Stimulated activated CD8-positive, alpha-beta memory T cell treated with anti-CD3 and anti-CD28 coated beads, Interleukin-2, amount 100 ng/mL, for 1 hour (primary cell): ENCODE results near the gene RBM23.
"Not testable (repeated sequence)": the region's sequence is repeated elsewhere in the genome, so short reads cannot be mapped to it uniquely, and the experiment has no call there.

Source experiments
- DNase-seq, 2 donors: peaks; one replicate each; pipeline ENCODE4 v3.0.0-alpha.2; 2020; ENCODE audit warnings: low read depth in 2 of 2

Gene RBM23

GRCh38 chr14:22865424-22866405, 53.2 kb downstream of the RBM23 start:
- no peak for DNase-seq

DNA sequence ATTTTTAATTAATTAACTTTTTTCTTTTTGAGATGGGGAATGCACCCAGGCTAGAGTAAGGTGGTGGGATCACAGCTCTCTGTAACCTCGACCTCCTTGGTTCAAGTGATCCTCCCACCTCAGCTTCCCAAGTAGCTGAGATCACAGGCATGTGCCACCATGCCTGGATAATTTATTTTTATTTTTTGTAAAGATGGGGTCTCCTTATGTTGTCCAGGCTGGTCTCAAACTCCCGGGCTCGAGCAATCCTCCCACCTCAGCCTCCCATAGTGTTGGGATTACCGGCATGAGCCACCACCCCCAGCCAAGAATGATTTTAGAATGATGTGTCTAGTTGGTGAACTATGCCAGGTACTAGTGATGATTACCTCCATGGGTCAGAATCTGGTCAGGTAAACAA, 54.0 kb downstream of the RBM23 start:
- no peak for DNase-seq

DNA sequence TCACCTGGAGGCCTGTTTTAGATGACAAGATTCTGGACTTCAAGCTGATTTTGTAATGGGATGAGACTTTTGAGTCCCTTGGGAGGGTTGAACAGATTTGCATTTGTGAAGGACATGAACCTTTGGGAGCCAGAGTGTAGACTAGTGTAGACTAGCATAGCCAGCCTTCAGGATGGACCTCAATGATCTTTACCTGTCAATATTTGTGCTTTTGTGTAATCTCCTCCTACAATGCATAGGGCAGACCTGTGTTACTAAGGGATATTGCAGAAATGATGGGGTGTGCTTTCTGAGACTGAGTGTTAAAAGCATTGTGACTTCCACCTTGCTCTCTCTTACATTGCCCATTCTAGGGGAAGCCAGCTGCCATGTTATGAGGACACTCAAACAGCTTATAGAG, 57.3 kb downstream of the RBM23 start:
- DNase-seq = no peak

DNA sequence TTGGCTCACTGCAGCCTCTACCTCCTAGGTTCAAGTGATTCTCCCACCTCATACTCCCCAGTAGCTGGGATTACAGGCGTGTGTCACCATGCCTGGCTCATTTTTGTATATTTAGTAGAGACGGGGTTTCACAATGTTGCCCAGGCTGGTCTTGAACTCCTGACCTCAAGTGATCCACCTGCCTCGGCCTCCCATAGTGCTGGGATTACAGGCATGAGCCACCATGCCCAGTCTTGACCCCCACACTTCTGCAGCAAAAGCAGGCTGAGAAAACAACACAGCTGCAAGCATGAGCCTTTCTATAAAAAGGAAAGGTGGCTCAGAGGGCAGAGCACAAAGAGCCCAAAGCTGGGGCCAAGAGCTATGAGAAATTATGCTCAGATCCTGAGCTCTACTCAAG, 58.6 kb downstream of the RBM23 start:
- not testable (repeated sequence) for DNase-seq

DNA sequence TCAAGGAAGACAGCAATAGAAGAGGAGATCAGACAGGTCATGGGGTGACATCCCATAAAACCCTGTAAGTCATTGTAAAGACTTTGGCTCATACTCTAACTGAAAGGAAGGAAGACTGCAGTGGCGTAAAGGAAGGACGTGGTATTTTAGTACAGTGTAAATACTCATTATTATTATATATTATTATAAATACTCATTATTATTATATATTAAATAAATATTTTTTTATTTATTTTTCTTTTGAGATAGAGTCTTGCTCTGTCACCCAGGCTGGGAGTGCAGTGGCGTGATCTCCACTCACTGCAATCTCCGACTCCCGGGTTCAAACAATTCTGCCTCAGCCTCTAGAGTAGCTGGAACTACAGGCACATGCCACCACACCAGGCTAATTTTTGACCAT, 62.5 kb downstream of the RBM23 start:
- no peak for DNase-seq

DNA sequence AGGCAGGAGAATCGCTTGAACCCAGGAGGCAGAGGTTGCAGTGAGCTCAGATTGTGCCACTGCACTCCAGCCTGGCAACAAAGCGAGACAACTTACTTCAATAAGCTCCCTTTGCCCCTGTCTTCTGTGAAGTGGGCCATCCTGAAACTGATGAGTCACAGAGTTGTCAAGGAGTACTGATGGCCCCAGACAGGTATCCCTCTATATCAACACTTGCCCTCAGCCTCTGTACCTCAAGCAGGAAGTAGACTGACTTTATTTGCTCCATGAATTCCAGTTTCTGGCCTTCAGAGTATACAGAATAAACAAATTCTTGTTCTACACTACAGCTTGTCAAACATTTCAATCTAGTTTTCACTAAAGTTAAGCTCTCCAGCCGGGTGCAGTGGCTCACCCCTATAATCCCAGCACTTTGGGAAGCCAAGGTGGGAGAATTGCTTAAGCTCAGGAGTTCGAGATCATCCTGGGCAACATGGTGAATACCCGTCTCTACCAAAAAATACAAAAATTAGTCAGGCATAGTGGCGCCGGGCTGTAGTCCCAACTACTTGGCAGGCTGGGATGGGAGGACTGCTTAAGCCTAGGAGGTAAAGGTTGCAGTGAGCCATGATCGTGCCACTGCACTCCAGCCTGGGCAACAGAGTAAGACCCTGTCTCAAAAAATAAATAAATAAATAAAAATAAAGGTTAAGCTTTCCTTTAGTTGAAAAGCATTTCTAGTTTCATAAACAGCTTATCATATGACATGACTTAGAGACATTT, 63.8 kb downstream of the RBM23 start:
- DNase-seq = no peak

- not testable (repeated sequence) for DNase-seq
Observed at GRCh38 chr14:22854296-22854695, 64.7 kb downstream of the RBM23 start.

GRCh38 chr14:22852940-22853767, 65.8 kb downstream of the RBM23 start:
- DNase-seq = peak; percentile 86

- no peak for DNase-seq
Observed at GRCh38 chr14:22852599-22852939, 66.4 kb downstream of the RBM23 start.

DNA sequence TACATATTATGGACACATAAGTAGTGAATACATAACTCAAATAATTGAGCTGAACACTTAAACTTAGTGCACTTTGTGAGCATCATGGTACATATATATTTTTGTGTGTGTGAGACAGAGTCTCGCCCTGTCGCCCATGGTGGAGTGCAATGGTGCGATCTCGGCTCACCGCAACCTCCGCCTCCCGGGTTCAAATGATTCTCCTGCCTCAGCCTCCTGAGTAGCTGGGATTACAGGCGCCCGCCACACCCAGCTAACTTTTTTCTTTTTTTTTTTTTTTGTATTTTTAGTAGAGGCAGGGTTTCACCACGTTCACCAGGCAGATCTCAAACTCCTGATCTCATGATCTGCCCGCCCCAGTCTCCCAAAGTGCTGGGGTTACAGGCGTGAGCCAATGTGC, 66.8 kb downstream of the RBM23 start:
- not testable (repeated sequence) for DNase-seq

GRCh38 chr14:22850944-22851764, 67.8 kb downstream of the RBM23 start:
- DNase-seq = no peak

DNA sequence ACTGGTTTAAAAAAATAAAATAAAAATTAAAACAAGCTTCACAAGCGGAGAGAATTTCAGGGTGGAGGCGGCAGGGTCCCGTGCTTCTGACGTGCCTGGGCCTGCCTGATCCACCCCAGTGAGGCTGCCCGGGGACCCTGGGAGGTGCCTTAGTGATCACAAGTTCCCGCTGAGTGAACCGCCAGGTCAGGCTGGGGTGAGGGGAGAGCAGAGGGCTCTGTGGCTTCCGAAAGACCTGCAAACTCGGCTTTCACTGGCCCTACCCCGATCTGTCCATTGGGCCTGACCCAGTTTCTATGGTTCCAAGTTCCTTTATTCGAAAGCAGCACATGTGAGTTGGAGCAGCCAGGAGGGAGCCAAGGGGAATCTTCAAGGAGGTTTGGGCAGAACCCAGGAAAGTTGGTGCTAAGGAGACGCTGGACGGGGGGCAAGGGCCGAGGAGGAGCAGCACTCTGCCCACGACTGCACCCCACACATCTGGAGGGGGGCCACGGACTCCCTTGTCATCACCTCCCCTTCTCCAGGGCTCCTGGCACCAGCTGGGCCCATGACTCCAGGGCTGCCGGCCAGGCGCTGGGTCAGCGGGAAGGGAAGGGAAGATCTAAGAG, 69.6 kb downstream of the RBM23 start:
- DNase-seq = no peak

DNA sequence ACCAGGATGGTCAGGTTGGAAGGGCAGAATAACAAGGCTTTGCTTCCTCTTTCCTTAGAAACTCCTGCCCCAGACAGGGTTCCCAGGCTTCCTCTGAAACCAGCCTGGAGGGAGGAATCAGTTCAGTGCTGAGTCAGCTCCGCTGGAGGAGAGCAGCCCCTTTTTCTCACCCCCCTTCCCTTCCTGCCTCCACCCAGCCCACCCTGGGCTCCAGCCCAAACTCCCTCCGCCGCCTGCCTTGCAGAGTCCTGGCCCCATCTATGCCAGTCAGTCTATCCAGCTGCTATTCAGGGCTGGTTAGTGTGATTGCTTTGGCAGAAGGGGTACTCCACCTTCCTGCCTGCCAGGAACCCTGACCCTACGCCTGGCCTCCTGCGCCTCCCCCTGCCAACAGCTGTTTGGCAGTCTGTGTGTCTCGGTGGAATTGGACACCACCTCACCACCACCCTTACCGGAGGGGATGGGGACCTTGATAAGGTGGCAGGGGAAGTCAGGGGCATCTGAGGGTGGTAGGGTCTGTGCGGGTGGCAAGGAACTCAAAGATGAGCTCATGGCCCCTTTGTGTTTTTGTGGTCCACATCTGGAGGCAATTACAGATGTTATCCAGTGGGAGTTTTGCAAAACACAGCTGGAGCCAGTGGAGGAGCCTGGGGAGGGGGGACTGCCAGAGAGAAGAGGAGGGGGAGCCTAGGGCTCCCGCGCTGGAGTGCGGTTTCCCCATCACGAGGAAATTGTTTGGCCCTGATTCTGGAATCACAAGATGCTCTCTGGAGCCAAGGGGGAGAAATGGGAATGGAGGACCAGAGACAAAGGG, 70.4 kb downstream of the RBM23 start:
- no peak for DNase-seq

DNA sequence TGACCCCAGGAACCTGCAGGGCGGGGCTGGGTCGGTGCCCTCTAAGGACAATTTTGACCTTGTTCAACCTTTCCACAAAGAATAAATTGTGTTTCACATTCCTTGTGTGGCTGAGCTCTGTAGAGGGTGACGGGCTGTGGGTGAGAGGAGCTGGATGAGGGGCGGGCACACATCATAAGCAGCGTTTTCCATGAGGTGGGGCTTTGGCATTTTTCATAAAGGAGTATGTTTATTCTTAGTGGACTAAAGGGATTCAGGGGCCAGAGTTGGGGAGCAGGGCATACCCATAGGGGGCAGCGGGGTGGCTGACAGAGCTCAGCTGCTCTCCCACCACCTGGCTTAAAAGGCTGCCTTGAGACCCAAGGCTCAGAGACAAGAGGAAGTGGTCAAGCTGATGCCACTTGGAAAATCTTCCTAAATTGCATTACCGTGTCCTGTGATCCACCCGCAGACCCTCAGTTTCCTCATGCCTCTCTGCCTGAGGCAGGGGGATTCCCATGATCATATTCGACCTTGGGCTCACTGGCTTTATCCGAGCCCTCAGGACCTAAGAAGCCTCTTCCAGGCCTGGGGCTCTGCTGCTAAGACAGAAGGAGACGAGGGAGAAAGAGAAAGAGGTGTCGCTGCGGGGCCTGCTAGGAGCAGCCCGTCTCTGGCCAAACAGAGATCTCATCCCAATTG, 71.1 kb downstream of the RBM23 start:
- no peak for DNase-seq

GRCh38 chr14:22846811-22847307, 72.1 kb downstream of the RBM23 start:
- DNase-seq = no peak

DNA sequence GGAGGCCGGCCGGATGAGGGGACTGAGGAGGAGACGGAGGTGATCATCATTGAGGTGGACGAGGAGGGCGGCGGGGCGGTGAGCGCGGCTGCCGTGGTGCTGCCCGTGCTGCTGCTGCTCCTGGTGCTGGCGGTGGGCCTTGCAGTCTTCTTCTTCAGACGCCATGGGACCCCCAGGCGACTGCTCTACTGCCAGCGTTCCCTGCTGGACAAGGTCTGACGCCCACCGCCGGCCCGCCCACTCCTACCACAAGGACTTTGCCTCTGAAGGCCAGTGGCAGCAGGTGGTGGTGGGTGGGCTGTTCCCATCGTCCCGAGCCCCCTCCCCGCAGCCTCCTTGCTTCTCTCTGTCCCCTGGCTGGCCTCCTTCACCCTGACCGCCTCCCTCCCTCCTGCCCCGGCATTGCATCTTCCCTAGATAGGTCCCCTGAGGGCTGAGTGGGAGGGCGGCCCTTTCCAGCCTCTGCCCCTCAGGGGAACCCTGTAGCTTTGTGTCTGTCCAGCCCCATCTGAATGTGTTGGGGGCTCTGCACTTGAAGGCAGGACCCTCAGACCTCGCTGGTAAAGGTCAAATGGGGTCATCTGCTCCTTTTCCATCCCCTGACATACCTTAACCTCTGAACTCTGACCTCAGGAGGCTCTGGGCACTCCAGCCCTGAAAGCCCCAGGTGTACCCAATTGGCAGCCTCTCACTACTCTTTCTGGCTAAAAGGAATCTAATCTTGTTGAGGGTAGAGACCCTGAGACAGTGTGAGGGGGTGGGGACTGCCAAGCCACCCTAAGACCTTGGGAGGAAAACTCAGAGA, 72.9 kb downstream of the RBM23 start:
- no peak for DNase-seq

GRCh38 chr14:22845103-22845394, 73.9 kb downstream of the RBM23 start:
- no peak for DNase-seq
